ENCODE results near the gene EN2.

DNA sequence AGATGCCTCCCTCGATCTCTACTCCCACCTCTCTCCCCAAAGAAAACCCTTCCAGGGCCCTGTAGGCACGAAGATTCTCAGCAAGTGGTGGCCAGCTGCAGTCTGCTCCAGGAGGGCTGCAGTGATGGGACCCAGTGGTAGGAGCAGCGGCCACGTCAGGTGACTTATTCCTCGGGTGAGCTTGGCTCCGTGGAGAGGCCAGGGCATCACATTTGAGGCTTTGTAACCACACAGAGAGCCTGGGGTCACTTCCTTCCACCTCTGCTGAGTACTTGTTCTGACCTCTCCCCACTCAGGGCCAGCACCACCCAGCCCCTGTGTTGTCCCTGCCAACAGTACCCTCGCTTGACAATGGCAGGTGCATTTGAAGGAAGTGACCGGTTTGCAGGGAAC, 17.9 kb upstream of the EN2 start:
- TF ChIP-seq POLR2A (IDR thresholded peaks at IDR 0.05; ENCODE audit: low read depth, low read length) (no peak), TAF1 (IDR thresholded peaks at IDR 0.05; ENCODE audit: borderline replicate concordance, low read depth, low read length) (no peak)

All from GM12892 (cell line).